ENCODE results near the gene FAM240B. TPM values are rescaled to one million over a fixed set of nuclear protein-coding genes. Genes with fewer than 3 reads are reported as not detected.

FAM240B gene
- total and polyA plus RNA-seq, 2 of the 13 experiments (the other 11 are each of a cell fraction or from before 2014, with no cell fraction given), result not detected

GRCh38 chr9:38707885-38708637, 11.9 kb downstream of the FAM240B start:
- H3K27ac ChIP-seq (ENCODE audit: extremely low read length, insufficient read depth, low read length), result no peak overlapping the region
- 26% methylated on average over 8 of the region's 10 CpGs for WGBS (ENCODE audit: low lambda C conversion rate)
- no peak overlapping the region for H3K4me3 ChIP-seq (replicated peaks in 1 of 3; ENCODE audit: insufficient read depth in 1 of 3, low read depth in 2 of 3, low read length in 3 of 3)
- POLR2A ChIA-PET, result no interaction called here
- BruUV-seq (replicated peaks), result no TSS peak
- no peaks in the 10 kb centered on the region for H3K9me3 ChIP-seq (ENCODE audit: low read length)
- peak; percentile 82 for ATAC-seq
- CTCF ChIA-PET (ENCODE audit: low intra/inter-chr PET ratio, low total read pairs), result no interaction called here
- no peaks in the 10 kb centered on the region for H3K4me1 ChIP-seq (ENCODE audit: insufficient read depth, low read length)
- in situ Hi-C loops (cut with HindIII; ENCODE audit: extremely low pct_ligation_motif_present, low pct_unique_long_range_greater_than_20kb), result no loop called here
- no peak overlapping the region for H2AFZ ChIP-seq (ENCODE audit: low read length)
- intact Hi-C loops (cut with micrococcal nuclease; ENCODE audit: unreplicated experiment), result no loop called here
- FAIRE-seq, result peak; percentile 56
- no peaks in the 10 kb centered on the region for H3K79me2 ChIP-seq (ENCODE audit: insufficient read depth, low read length)
- H3K27me3 ChIP-seq (ENCODE audit: control insufficient read depth in 1 of 2, insufficient read depth in 2 of 2, low read length in 2 of 2), result peaks cover 1 to 42% of the 10 kb centered on the region in 2 experiments; a peak in 3 of 5 replicates
- no peaks in the 10 kb centered on the region for H4K20me1 ChIP-seq (ENCODE audit: insufficient read depth, low read length)
- no peak overlapping the region for H3K4me2 ChIP-seq (ENCODE audit: low read depth, low read length)
- H3K36me3 ChIP-seq (replicated peaks in 1 of 2; ENCODE audit: control insufficient read depth in 1 of 2, insufficient read depth in 2 of 2, low read length in 2 of 2), result no peaks in the 10 kb centered on the region
- no peak overlapping the region for H3K9ac ChIP-seq (ENCODE audit: insufficient read depth, low read depth, low read length)
- DNase-seq (ENCODE audit: low spot score), result no peak
- TF ChIP-seq REXO4 (CRISPR knock-in tag; IDR thresholded peaks at IDR 0.05; ENCODE audit: borderline replicate concordance), result no peak
- no peak for TF ChIP-seq MXD4 (CRISPR knock-in tag; IDR thresholded peaks at IDR 0.05)
- no peak for TF ChIP-seq CBX2 (IDR thresholded peaks at IDR 0.05; ENCODE audit: low read depth, low read length)
- TF ChIP-seq CBX2 (CRISPR knock-in tag; IDR thresholded peaks at IDR 0.05; ENCODE audit: low read depth), result no peak
- no peak for TF ChIP-seq PPARG (CRISPR knock-in tag; conservative IDR thresholded peaks at IDR 0.05)
- no peak for TF ChIP-seq MEF2D (CRISPR knock-in tag; IDR thresholded peaks at IDR 0.05)
- TF ChIP-seq, protein P1, sequence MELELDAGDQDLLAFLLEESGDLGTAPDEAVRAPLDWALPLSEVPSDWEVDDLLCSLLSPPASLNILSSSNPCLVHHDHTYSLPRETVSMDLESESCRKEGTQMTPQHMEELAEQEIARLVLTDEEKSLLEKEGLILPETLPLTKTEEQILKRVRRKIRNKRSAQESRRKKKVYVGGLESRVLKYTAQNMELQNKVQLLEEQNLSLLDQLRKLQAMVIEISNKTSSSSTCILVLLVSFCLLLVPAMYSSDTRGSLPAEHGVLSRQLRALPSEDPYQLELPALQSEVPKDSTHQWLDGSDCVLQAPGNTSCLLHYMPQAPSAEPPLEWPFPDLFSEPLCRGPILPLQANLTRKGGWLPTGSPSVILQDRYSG (CRISPR knock-in tag; IDR thresholded peaks at IDR 0.05), result no peak
- TF ChIP-seq, protein P2, sequence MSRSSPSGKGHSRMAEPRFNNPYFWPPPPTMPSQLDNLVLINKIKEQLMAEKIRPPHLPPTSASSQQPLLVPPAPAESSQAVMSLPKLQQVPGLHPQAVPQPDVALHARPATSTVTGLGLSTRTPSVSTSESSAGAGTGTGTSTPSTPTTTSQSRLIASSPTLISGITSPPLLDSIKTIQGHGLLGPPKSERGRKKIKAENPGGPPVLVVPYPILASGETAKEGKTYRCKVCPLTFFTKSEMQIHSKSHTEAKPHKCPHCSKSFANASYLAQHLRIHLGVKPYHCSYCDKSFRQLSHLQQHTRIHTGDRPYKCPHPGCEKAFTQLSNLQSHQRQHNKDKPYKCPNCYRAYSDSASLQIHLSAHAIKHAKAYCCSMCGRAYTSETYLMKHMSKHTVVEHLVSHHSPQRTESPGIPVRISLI (CRISPR knock-in tag; IDR thresholded peaks at IDR 0.05; ENCODE audit: borderline replicate concordance), result no peak
- TF ChIP-seq JUND (CRISPR knock-in tag; IDR thresholded peaks at IDR 0.05), result no peak
- no peak for TF ChIP-seq ZNF335 (CRISPR knock-in tag; IDR thresholded peaks at IDR 0.05)
- TF ChIP-seq DMAP1 (CRISPR knock-in tag; IDR thresholded peaks at IDR 0.05), result no peak
- no peak for TF ChIP-seq HOXA9 (CRISPR knock-in tag; IDR thresholded peaks at IDR 0.05; ENCODE audit: borderline replicate concordance)
- no peak for TF ChIP-seq RELA (CRISPR knock-in tag; IDR thresholded peaks at IDR 0.05)
- no peak for TF ChIP-seq SNAPC2 (CRISPR knock-in tag; IDR thresholded peaks at IDR 0.05)
- TF ChIP-seq, protein P3, sequence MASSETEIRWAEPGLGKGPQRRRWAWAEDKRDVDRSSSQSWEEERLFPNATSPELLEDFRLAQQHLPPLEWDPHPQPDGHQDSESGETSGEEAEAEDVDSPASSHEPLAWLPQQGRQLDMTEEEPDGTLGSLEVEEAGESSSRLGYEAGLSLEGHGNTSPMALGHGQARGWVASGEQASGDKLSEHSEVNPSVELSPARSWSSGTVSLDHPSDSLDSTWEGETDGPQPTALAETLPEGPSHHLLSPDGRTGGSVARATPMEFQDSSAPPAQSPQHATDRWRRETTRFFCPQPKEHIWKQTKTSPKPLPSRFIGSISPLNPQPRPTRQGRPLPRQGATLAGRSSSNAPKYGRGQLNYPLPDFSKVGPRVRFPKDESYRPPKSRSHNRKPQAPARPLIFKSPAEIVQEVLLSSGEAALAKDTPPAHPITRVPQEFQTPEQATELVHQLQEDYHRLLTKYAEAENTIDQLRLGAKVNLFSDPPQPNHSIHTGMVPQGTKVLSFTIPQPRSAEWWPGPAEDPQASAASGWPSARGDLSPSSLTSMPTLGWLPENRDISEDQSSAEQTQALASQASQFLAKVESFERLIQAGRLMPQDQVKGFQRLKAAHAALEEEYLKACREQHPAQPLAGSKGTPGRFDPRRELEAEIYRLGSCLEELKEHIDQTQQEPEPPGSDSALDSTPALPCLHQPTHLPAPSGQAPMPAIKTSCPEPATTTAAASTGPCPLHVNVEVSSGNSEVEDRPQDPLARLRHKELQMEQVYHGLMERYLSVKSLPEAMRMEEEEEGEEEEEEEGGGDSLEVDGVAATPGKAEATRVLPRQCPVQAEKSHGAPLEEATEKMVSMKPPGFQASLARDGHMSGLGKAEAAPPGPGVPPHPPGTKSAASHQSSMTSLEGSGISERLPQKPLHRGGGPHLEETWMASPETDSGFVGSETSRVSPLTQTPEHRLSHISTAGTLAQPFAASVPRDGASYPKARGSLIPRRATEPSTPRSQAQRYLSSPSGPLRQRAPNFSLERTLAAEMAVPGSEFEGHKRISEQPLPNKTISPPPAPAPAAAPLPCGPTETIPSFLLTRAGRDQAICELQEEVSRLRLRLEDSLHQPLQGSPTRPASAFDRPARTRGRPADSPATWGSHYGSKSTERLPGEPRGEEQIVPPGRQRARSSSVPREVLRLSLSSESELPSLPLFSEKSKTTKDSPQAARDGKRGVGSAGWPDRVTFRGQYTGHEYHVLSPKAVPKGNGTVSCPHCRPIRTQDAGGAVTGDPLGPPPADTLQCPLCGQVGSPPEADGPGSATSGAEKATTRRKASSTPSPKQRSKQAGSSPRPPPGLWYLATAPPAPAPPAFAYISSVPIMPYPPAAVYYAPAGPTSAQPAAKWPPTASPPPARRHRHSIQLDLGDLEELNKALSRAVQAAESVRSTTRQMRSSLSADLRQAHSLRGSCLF (CRISPR knock-in tag; IDR thresholded peaks at IDR 0.05; ENCODE audit: borderline replicate concordance), result no peak
- no peak for TF ChIP-seq ZNF496 (CRISPR knock-in tag; IDR thresholded peaks at IDR 0.05; ENCODE audit: insufficient replicate concordance)
- TF ChIP-seq, protein P4, sequence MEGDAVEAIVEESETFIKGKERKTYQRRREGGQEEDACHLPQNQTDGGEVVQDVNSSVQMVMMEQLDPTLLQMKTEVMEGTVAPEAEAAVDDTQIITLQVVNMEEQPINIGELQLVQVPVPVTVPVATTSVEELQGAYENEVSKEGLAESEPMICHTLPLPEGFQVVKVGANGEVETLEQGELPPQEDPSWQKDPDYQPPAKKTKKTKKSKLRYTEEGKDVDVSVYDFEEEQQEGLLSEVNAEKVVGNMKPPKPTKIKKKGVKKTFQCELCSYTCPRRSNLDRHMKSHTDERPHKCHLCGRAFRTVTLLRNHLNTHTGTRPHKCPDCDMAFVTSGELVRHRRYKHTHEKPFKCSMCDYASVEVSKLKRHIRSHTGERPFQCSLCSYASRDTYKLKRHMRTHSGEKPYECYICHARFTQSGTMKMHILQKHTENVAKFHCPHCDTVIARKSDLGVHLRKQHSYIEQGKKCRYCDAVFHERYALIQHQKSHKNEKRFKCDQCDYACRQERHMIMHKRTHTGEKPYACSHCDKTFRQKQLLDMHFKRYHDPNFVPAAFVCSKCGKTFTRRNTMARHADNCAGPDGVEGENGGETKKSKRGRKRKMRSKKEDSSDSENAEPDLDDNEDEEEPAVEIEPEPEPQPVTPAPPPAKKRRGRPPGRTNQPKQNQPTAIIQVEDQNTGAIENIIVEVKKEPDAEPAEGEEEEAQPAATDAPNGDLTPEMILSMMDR (CRISPR knock-in tag; IDR thresholded peaks at IDR 0.05), result peak; percentile 49
